Neuronal stem cell (in vitro differentiated cells): ENCODE data around the gene C1orf21.

Source experiments
- DNase-seq: peaks from one replicate; pipeline ENCODE4 v3.0.0-alpha.2; 2013; ENCODE audit warnings: low spot score
- H2AFZ ChIP-seq: one replicate; pipeline ENCODE4 v1.6.1; 2013; ENCODE audit warnings: mild to moderate bottlenecking, low read length, inconsistent platforms
- H2AK5ac ChIP-seq: 2 replicates; pipeline ENCODE4 v1.6.1; 2013; ENCODE audit warnings: low read depth, mild to moderate bottlenecking, inconsistent platforms, low read length, moderate library complexity, mixed read lengths
- H2BK120ac ChIP-seq: 2 replicates; pipeline ENCODE4 v1.6.1; 2013; ENCODE audit warnings: low read depth, mild to moderate bottlenecking, inconsistent platforms, low read length, moderate library complexity, mixed read lengths
- H2BK12ac ChIP-seq: one replicate; pipeline ENCODE4 v1.6.1; 2013; ENCODE audit warnings: low read length, inconsistent platforms
- H2BK15ac ChIP-seq: 2 replicates; pipeline ENCODE4 v1.6.1; 2013; ENCODE audit warnings: mild to moderate bottlenecking, low read length, inconsistent platforms, mixed read lengths
- H2BK5ac ChIP-seq: one replicate; pipeline ENCODE4 v1.6.1; 2013; ENCODE audit warnings: inconsistent platforms, mild to moderate bottlenecking, low read length, moderate library complexity
- H3K14ac ChIP-seq: one replicate; pipeline ENCODE4 v1.6.1; 2013; ENCODE audit warnings: low read length, inconsistent platforms
- H3K18ac ChIP-seq: 2 replicates; pipeline ENCODE4 v1.6.1; 2013; ENCODE audit warnings: low read length, inconsistent platforms
- H3K23ac ChIP-seq: 2 replicates; pipeline ENCODE4 v1.6.1; 2013; ENCODE audit warnings: low read depth, mild to moderate bottlenecking, mixed read lengths, low read length, inconsistent platforms; ENCODE audit not compliant: poor library complexity
- H3K27ac ChIP-seq: replicated peaks from 3 replicates; pipeline ENCODE4 v1.5.1; 2013; ENCODE audit warnings: low read length, inconsistent platforms
- H3K27me3 ChIP-seq, 3 experiments: 2 replicates each; pipeline ENCODE4 v1.6.1; 2013; ENCODE audit warnings: low read length in 3 of 3, mild to moderate bottlenecking in 2 of 3, inconsistent platforms in 1 of 3, low read depth in 1 of 3, mixed read lengths in 1 of 3, moderate library complexity in 1 of 3; ENCODE audit not compliant: control insufficient read depth in 3 of 3, insufficient read depth in 3 of 3
- H3K36me3 ChIP-seq, 2 donors: replicated peaks in 1 of 2; 2 replicates each; pipeline ENCODE4 v1.6.1; 2013; ENCODE audit warnings: low read length in 2 of 2; ENCODE audit not compliant: control insufficient read depth in 2 of 2, insufficient read depth in 2 of 2
- H3K4ac ChIP-seq: 2 replicates; pipeline ENCODE4 v1.6.1; 2013; ENCODE audit warnings: inconsistent platforms, mild to moderate bottlenecking, low read length, moderate library complexity
- H3K4me1 ChIP-seq, 2 donors: 1 replicate in 1 of 2; 2 replicates in 1 of 2; pipeline ENCODE4 v1.6.1; 2013; ENCODE audit warnings: low read length in 2 of 2, low read depth in 1 of 2; ENCODE audit not compliant: control insufficient read depth in 2 of 2, insufficient read depth in 1 of 2
- H3K4me2 ChIP-seq: one replicate; pipeline ENCODE4 v1.6.1; 2013; ENCODE audit warnings: mild to moderate bottlenecking, low read length, inconsistent platforms; ENCODE audit not compliant: insufficient read depth, poor library complexity, severe bottlenecking
- H3K4me3 ChIP-seq, 2 donors: 2 replicates each; pipeline ENCODE4 v1.5.1; 2013; ENCODE audit warnings: low read length in 2 of 2, mild to moderate bottlenecking in 2 of 2, inconsistent platforms in 1 of 2, moderate library complexity in 1 of 2
- H3K79me1 ChIP-seq: one replicate; pipeline ENCODE4 v1.6.1; 2013; ENCODE audit warnings: low read depth, mild to moderate bottlenecking, inconsistent platforms, low read length, moderate library complexity
- H3K9ac ChIP-seq: one replicate; pipeline ENCODE4 v1.6.1; 2013; ENCODE audit warnings: mild to moderate bottlenecking, low read depth, low read length, inconsistent platforms; ENCODE audit not compliant: poor library complexity
- H3K9me3 ChIP-seq, 2 donors: replicated peaks in 1 of 2; 2 replicates each; pipeline versions ENCODE3 to v1.6.1; 2013; ENCODE audit warnings: low read length in 2 of 2, mild to moderate bottlenecking in 2 of 2, inconsistent platforms in 1 of 2, low read depth in 1 of 2, mixed read lengths in 1 of 2, moderate library complexity in 1 of 2; ENCODE audit not compliant: control insufficient read depth in 2 of 2, insufficient read depth in 1 of 2
- H4K8ac ChIP-seq: one replicate; pipeline ENCODE4 v1.6.1; 2013; ENCODE audit warnings: low read depth, mild to moderate bottlenecking, inconsistent platforms, low read length, moderate library complexity
- H4K91ac ChIP-seq: one replicate; pipeline ENCODE4 v1.6.1; 2013; ENCODE audit warnings: low read length, low read depth, mild to moderate bottlenecking, inconsistent platforms; ENCODE audit not compliant: poor library complexity
- WGBS, 2 donors: extraction: QIAGEN DNeasy Blood & Tissue Kit; methylation state at CpG; one replicate each; pipeline ENCODE4 v1.1.7; 2013; ENCODE audit warnings: missing lambda C conversion rate in 2 of 2, mixed read lengths in 1 of 2; ENCODE audit not compliant: insufficient read length in 2 of 2, insufficient replicate concordance in 1 of 2; ENCODE audit errors: extremely low coverage in 2 of 2; 5-methylcytosine and 5-hydroxymethylcytosine counted together

The C1orf21 gene

GRCh38 chr1:184422490-184423233 is 35.8 kb downstream of the C1orf21 start:
- Histone ChIP-seq H4K91ac (no peak overlapping the region), H3K23ac (no peak overlapping the region), H3K4me1 (peaks cover 0 to 6% of the 10 kb centered on the region in 2 donors), H2AFZ (no peak overlapping the region), H3K14ac (no peak overlapping the region), H2BK5ac (no peak overlapping the region), H2AK5ac (no peak overlapping the region), H3K79me1 (peaks cover 2% of the 10 kb centered on the region), H3K4me3 (no peak overlapping the region), H3K4ac (no peak overlapping the region), H2BK120ac (no peak overlapping the region), H3K9ac (no peak overlapping the region), H3K4me2 (no peak overlapping the region), H3K36me3 (no peaks in the 10 kb centered on the region), H3K27me3 (no peaks in the 10 kb centered on the region), H3K27ac (no peak overlapping the region), H2BK12ac (no peak overlapping the region), H4K8ac (no peak overlapping the region), H3K18ac (no peak overlapping the region), H3K9me3 (no peaks in the 10 kb centered on the region), H2BK15ac (no peak overlapping the region)
- no CpG with 5 or more reads among the region's 9 CpGs for WGBS, 2 donors
- DNase-seq: no peak

GRCh38 chr1:184423649-184424048 is 36.8 kb downstream of the C1orf21 start:
- H3K36me3 ChIP-seq: no peaks in the 10 kb centered on the region
- no peak overlapping the region for H2BK120ac ChIP-seq
- H3K14ac ChIP-seq: no peak overlapping the region
- H3K18ac ChIP-seq: no peak overlapping the region
- no peak overlapping the region for H2AFZ ChIP-seq
- no peak for DNase-seq
- H3K9me3 ChIP-seq: no peaks in the 10 kb centered on the region
- H3K27me3 ChIP-seq: no peaks in the 10 kb centered on the region
- H3K4me2 ChIP-seq: no peak overlapping the region
- no peak overlapping the region for H3K4ac ChIP-seq
- H3K9ac ChIP-seq: no peak overlapping the region
- H3K79me1 ChIP-seq: peaks cover 2% of the 10 kb centered on the region
- WGBS, 2 donors: 100% methylated on average over 1 of the region's 2 CpGs
- H4K8ac ChIP-seq: no peak overlapping the region
- H3K23ac ChIP-seq: no peak overlapping the region
- H2BK12ac ChIP-seq: no peak overlapping the region
- peaks cover 0 to 4% of the 10 kb centered on the region in 2 donors for H3K4me1 ChIP-seq
- H3K4me3 ChIP-seq: no peak overlapping the region
- H2AK5ac ChIP-seq: no peak overlapping the region
- no peak overlapping the region for H2BK5ac ChIP-seq
- H3K27ac ChIP-seq: no peak overlapping the region
- no peak overlapping the region for H4K91ac ChIP-seq
- H2BK15ac ChIP-seq: no peak overlapping the region

- no peak overlapping the region for H3K4ac ChIP-seq
- H3K4me1 ChIP-seq: peaks cover 0 to 6% of the 10 kb centered on the region in 2 donors
- no peak overlapping the region for H3K23ac ChIP-seq
- H4K91ac ChIP-seq: no peak overlapping the region
- no peak overlapping the region for H2AFZ ChIP-seq
- no peak overlapping the region for H2BK12ac ChIP-seq
- no peaks in the 10 kb centered on the region for H3K27me3 ChIP-seq
- no peaks in the 10 kb centered on the region for H3K9me3 ChIP-seq
- no peak overlapping the region for H2BK5ac ChIP-seq
- no peak overlapping the region for H2AK5ac ChIP-seq
- H3K36me3 ChIP-seq: no peaks in the 10 kb centered on the region
- no peak for DNase-seq
- no peak overlapping the region for H3K4me2 ChIP-seq
- H3K79me1 ChIP-seq: peaks cover 4% of the 10 kb centered on the region
- no peak overlapping the region for H3K14ac ChIP-seq
- H3K27ac ChIP-seq: no peak overlapping the region
- WGBS, 2 donors: no CpG with 5 or more reads among the region's 3 CpGs
- H3K4me3 ChIP-seq: no peak overlapping the region
- no peak overlapping the region for H4K8ac ChIP-seq
- no peak overlapping the region for H3K18ac ChIP-seq
- no peak overlapping the region for H2BK120ac ChIP-seq
- H3K9ac ChIP-seq: no peak overlapping the region
- no peak overlapping the region for H2BK15ac ChIP-seq
Measured at GRCh38 chr1:184424157-184424556, 37.3 kb downstream of the C1orf21 start.

GRCh38 chr1:184424945-184425344 is 38.1 kb downstream of the C1orf21 start:
- Histone ChIP-seq H3K4me1 (peaks cover 0 to 6% of the 10 kb centered on the region in 2 donors), H3K36me3 (no peaks in the 10 kb centered on the region), H3K79me1 (peaks cover 4% of the 10 kb centered on the region), H2BK5ac (no peak overlapping the region), H3K4me3 (no peak overlapping the region), H3K23ac (no peak overlapping the region), H2BK15ac (no peak overlapping the region), H3K9ac (no peak overlapping the region), H2BK12ac (no peak overlapping the region), H2AK5ac (no peak overlapping the region), H3K27ac (no peak overlapping the region), H4K91ac (no peak overlapping the region), H3K27me3 (no peaks in the 10 kb centered on the region), H3K18ac (no peak overlapping the region), H3K9me3 (no peaks in the 10 kb centered on the region), H2BK120ac (no peak overlapping the region), H3K4ac (no peak overlapping the region), H4K8ac (no peak overlapping the region), H3K4me2 (no peak overlapping the region), H3K14ac (no peak overlapping the region), H2AFZ (no peak overlapping the region)
- no CpG with 5 or more reads among the region's 2 CpGs for WGBS, 2 donors
- no peak for DNase-seq
